HG03103 (cell line): Measurements from ENCODE around the gene TP53INP2.
"Not testable (repeated sequence)": the region's sequence is repeated elsewhere in the genome, so short reads cannot be mapped to it uniquely, and the experiment has no call there.

ENCODE experiments used
- ATAC-seq: cut with Tn5 transposase; IDR thresholded peaks from one replicate; pipeline ENCODE4 v1.9.1; 2021; ENCODE audit warnings: low read depth; ENCODE audit not compliant: unreplicated experiment

TP53INP2 gene

GRCh38 chr20:34705397-34706301, 1.5 kb downstream of the TP53INP2 start:
- no peak for ATAC-seq

- no peak for ATAC-seq
These were observed 2.2 kb downstream of the TP53INP2 start for GRCh38 chr20:34706302-34706875.

- ATAC-seq = no peak
These were observed 3.0 kb downstream of the TP53INP2 start for GRCh38 chr20:34706912-34707784.

GRCh38 chr20:34708621-34709043, 4.5 kb downstream of the TP53INP2 start:
- ATAC-seq = no peak

- no peak for ATAC-seq
These were observed 5.1 kb downstream of the TP53INP2 start for GRCh38 chr20:34709044-34709830.

GRCh38 chr20:34709831-34710567, 5.9 kb downstream of the TP53INP2 start:
- ATAC-seq = no peak

- ATAC-seq = no peak
These were observed 6.4 kb downstream of the TP53INP2 start for GRCh38 chr20:34710568-34710839.

- no peak for ATAC-seq
These were observed 6.9 kb downstream of the TP53INP2 start for GRCh38 chr20:34710861-34711574.

GRCh38 chr20:34711813-34712430, 7.8 kb downstream of the TP53INP2 start:
- no peak for ATAC-seq

GRCh38 chr20:34712525-34713192, 8.5 kb downstream of the TP53INP2 start:
- no peak for ATAC-seq

GRCh38 chr20:34713194-34713943, 9.2 kb downstream of the TP53INP2 start:
- no peak for ATAC-seq

GRCh38 chr20:34713944-34714515, 9.9 kb downstream of the TP53INP2 start:
- not testable (repeated sequence) for ATAC-seq

- ATAC-seq = no peak
These were observed 11.2 kb downstream of the TP53INP2 start for GRCh38 chr20:34715384-34715783.

GRCh38 chr20:34716921-34717229, 12.7 kb downstream of the TP53INP2 start:
- ATAC-seq = no peak

- no peak for ATAC-seq
These were observed 13.3 kb downstream of the TP53INP2 start for GRCh38 chr20:34717230-34718095.

GRCh38 chr20:34719242-34720017, 15.3 kb downstream of the TP53INP2 start:
- peak; percentile 81 for ATAC-seq
